DMS 273 (cell line): ENCODE measurements around the gene BRD8.
"Not testable (repeated sequence)": the region's sequence is repeated elsewhere in the genome, so short reads cannot be mapped to it uniquely, and the experiment has no call there.

Source experiments
- DNase-seq: peaks from one replicate; lab custom pipeline; 2025; ENCODE audit not compliant: unreplicated experiment; lab: John Stamatoyannopoulos, UW

The BRD8 gene, protein sequence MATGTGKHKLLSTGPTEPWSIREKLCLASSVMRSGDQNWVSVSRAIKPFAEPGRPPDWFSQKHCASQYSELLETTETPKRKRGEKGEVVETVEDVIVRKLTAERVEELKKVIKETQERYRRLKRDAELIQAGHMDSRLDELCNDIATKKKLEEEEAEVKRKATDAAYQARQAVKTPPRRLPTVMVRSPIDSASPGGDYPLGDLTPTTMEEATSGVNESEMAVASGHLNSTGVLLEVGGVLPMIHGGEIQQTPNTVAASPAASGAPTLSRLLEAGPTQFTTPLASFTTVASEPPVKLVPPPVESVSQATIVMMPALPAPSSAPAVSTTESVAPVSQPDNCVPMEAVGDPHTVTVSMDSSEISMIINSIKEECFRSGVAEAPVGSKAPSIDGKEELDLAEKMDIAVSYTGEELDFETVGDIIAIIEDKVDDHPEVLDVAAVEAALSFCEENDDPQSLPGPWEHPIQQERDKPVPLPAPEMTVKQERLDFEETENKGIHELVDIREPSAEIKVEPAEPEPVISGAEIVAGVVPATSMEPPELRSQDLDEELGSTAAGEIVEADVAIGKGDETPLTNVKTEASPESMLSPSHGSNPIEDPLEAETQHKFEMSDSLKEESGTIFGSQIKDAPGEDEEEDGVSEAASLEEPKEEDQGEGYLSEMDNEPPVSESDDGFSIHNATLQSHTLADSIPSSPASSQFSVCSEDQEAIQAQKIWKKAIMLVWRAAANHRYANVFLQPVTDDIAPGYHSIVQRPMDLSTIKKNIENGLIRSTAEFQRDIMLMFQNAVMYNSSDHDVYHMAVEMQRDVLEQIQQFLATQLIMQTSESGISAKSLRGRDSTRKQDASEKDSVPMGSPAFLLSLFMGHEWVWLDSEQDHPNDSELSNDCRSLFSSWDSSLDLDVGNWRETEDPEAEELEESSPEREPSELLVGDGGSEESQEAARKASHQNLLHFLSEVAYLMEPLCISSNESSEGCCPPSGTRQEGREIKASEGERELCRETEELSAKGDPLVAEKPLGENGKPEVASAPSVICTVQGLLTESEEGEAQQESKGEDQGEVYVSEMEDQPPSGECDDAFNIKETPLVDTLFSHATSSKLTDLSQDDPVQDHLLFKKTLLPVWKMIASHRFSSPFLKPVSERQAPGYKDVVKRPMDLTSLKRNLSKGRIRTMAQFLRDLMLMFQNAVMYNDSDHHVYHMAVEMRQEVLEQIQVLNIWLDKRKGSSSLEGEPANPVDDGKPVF

DNA sequence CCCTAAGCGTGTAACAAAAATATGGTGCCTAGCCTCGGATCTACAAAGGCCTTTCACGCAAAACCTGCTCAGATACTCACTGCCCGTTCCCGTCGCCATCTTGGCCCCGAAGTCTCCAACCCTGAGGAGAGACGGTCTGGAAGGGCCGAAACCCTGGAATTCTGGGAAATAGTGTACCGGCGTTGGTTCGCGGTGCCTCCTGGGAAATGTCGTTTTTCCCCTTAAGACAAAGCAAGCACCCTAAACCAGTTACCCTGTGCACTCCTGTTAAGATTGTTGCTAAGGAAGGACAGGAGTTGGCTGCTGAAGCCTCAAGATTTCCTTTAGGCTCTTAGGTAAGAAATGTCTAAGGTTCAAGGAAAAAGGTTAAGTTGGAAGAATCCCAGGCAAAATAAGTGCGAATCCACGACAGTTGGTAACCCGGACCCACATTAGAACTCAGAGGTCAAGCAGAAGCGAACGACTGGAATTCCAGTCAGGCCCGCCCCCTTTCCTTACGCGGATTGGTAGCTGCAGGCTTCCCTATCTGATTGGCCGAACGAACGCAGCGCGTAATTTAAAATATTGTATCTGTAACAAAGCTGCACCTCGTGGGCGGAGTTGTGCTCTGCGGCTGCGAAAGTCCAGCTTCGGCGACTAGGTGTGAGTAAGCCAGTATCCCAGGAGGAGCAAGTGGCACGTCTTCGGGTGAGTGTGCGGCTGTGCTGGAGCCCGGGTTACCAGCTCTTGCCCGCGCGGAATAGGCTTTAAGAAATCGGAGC is at the start of gene BRD8, which contains the start of gene KIF20A:
Gene BRD8 (minus strand): TSS at position 115 of the 761 bp plus-strand sequence. CDS start 16 bp downstream, at position 99.
Gene KIF20A (plus strand): TSS at position 597 of the 761 bp plus-strand sequence. CDS start 569 bp downstream, outside the sequence.
- DNase-seq = peak; percentile 98

DNA sequence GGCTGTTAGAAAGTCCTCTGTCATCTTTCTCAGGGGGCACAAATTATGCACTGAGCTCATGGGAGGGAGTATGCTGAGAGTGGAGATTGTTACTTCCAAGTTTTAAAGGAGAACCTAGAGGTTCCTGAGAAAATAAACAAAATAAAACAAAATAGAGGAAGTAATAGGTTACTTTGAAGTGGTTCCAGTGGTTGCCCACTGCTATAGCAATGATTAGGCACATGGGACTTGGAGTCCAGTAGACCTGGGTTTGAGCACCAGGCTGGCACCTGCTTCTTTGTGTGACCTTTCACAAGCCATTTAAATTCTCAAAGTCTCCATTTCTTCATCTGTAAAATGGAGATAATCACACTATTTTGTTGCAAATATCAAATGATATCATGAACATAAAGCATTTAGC is 48.5 kb upstream of the BRD8 start:
- DNase-seq = no peak

DNA sequence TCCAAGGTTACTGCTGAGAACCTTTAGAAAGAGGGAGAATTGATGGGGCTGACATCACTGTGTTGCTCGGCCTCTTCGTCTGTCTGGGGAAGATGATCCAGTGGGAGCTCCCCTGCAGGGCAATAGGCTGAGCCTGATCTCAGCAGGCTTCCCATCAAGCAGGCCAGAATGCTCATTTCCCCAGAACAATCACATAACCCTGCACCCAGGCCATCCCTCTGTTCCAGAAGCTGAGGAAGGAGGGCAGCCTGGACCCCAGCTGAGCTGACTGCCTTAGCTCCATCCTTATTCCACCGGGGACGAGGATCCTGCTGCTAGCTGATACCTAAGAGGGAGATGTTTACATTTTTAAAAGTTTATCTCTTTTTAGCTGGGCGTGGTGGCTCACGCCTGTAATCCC is 46.3 kb upstream of the BRD8 start:
- DNase-seq = no peak

DNA sequence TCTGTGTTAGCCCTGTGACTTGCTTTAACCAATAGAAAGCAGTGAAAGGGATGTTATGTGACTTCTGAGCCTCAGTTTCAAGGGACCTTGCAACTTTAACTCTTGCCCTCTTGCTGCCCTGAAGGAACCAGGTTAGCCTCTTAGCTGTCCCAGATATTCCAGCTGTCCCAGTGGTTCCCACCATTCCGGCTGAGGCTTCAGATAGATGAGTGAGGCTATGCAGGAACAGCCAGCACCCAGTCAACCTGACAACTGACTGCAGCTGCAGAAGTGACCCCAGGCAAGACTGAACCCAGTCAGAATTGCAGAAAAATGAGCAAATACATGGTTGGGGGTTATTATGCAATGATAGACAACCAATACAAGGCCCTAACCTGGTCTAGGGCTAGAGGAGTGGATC is 45.1 kb upstream of the BRD8 start:
- DNase-seq = no peak

DNA sequence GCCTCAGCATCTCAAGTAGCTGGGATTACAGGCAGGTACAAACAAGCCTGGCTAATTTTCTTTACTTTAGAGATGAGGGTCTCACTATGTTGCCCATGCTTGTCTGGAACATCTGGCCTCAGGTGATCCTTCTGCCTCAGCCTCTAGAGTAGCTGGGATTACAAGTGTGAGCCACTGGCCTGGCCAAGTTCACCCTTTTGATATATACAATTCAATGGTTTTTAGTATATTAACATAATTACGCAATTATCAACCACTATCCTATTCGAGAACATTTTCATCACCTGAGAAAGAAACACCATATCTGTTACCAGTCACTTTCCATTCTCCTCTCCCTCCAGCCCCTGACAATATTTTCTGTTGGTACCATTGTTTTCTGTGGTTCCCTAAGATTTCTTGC is 38.4 kb upstream of the BRD8 start:
- DNase-seq = no peak

DNA sequence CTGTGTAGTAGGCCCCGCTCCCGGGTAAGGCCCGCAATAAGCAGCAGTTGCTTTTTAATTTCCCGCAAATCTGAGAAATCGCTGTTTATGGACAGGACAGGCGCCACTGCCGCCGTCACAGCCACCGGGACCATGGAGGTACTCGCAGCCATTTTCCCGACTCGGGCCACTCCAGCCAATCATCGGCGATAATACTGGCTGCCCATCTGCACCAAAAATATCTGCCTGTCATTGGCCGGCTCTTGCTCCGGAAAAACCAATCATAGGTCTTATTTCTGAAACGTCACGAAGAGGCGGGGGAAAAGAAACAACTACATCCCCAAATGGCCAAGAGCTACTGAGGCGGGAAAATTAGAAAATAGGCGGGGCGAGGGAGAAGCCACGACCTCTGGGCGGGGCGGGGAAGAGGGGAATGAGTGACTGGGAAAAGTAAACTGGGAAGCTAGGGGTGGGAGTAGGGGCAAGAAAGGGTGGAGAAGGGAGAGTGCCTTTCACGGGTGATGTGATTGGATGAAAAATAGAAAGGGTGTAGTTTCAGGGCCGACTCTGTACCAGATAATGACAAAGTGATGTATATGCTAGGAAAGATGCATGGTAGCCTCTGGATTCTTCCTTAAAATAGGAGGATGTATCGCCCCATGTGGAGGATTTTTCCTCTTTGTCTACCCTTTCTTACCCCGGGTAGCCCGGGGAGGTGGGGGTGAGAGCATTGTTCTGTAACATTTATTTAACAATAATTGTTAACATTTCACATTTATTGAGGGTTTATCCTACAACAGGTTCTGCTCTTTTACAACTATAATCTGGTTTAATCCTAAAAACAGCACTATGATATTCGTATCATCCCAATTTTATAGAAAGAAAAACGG is 35.0 kb upstream of the BRD8 start, which contains the start of gene CDC23:
Gene CDC23 (minus strand): TSS at position 163 of the 869 bp plus-strand sequence. CDS start 11 bp downstream, at position 152.
- DNase-seq = peak; percentile 99

DNA sequence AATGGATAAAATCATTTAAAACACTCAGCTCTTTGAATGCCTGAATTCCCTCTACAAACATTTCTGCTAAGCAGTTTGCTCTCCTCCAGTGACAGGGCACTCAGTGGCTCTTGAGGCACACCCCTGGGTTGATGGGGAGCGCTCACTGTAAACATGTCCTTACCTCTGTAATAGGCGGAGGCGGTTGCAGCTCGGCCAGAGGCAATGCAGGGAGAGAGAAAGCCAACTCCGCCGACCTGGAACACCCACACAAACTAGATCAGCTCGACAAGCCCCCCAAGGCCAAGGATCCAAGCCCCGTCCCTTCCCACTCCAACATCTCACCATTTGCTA is 34.4 kb upstream of the BRD8 start:
- peak; percentile 58 for DNase-seq

DNA sequence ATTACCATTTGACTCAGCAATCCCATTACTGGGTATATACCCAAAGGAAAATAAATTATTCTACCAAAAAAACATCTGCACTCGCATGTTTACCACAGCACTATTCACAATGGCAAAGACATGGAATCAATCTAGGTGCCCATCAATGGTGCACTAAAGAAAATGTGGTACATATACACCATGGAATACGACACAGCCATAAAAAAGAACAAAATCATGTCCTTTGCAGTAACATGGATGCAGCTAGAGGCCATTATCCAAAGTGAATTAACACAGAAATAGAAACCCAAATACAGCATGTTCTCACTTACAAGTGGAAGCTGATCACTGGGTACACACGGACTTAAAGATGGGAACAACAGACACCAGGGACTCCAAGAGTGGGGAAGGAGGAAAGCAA is 32.6 kb upstream of the BRD8 start:
- no peak for DNase-seq

DNA sequence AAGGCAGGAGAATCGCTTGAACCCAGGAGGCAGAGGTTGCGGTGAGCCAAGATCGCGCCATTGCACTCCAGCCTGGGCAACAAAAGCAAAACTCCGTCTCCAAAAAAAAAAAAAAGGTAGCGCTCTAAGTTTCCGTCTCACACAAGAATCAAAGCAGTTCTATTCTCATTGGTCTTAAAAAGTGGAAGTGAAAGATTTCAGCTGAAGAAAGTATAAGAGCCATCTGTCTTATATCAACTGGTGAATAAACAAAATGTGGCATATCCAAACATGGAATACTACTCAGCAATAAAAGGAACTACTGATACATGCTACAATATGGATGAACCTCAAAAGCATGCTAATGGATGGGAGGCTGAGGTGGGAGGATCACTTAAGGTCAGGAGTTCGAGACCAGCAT is 15.4 kb upstream of the BRD8 start:
- not testable (repeated sequence) for DNase-seq

DNA sequence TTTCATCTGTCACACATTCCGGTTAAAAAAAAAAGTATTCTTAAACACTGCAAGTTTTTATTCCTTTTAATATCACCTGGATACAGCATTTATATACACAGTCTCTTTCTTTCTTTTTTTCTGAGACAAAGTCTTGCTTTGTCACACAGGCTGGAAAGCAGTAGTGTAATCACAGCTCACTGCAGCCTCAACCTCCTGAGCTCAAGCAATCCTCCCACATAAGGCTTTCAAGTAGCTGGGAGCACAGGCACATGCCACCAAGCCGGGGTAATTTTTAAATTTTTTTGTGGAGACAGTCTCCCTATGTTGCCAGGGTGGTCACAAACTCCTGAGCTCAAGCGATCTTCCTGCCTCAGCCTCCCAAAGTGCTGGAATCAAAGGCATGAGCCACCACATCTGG is 14.4 kb upstream of the BRD8 start:
- DNase-seq = no peak

DNA sequence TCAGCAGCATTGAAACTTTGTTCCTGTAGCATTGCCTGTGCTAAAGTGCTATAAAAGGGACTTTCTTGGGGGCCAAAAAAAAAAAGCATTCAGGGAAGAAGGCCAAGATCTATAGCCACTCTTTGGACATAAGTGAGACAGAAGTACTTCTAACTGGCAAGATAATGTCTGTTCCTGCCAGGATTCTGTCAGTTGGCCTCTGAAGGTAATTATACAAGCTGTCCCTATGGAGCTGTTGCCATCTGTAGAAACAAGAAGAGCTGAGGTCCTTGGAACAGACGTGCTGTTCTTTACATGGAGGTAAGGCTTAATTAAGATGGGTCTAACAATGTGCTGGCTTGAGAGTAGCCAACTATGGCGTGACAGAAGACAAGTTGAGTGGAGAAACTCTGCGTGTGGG is 10.2 kb upstream of the BRD8 start:
- peak; percentile 73 for DNase-seq

DNA sequence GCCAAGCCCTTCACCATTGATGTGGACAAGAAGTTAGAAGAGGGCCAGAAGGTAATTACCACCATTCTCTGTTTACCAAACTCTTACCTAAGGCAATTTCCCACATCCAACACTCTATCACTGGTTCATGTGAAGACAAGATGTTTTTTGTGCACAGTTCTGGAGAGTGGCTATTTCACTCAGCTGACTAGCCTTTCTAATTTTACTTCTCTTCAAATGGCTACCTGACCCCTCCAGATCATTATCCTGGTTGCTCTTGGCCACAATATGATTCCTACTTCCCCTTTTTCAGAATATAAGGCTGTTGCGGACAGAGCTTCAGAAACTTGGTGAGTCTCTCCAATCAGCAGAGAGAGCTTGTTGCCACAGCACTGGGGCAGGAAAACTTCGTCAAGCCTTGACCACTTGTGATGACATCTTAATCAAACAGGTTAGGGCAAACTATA is 7.6 kb upstream of the BRD8 start:
- DNase-seq = no peak

DNA sequence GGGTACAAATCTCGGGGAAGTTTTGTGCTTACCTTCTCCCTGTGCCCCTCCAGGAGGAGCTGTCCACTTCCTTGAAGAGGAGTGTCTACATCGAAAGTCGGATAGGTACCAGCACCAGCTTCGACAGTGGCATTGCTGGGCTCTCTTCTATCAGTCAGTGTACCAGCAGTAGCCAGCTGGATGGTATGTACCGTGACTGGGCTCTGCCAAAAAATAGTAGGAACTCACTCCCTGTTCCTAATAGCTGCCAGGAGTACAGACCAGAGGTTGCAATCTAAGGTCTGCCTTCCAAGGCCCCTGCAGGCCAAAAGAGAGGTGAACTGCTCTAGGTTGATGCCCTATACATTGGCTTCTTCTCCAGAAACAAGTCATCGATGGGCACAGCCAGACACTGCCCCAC is 4.4 kb upstream of the BRD8 start:
- no peak for DNase-seq

DNA sequence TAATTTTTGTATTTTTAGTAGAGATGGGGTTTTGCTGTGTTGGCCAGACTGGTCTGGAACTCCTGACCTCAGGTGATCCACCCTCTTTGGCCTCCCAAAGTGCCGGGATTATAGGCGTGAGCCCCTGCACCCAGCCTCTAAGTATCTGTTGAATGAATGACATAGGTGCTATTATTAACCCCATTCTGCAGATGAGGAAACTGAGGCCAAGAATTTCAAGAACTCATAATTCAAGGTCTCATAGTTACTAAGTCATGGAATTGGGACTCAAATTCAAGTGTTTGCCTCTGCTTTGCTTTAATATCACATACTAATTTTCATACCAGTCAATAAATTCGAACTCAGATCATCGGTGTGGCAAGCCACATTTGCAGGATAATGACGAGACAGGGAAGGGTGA is 2.4 kb upstream of the BRD8 start:
- DNase-seq = no peak

DNA sequence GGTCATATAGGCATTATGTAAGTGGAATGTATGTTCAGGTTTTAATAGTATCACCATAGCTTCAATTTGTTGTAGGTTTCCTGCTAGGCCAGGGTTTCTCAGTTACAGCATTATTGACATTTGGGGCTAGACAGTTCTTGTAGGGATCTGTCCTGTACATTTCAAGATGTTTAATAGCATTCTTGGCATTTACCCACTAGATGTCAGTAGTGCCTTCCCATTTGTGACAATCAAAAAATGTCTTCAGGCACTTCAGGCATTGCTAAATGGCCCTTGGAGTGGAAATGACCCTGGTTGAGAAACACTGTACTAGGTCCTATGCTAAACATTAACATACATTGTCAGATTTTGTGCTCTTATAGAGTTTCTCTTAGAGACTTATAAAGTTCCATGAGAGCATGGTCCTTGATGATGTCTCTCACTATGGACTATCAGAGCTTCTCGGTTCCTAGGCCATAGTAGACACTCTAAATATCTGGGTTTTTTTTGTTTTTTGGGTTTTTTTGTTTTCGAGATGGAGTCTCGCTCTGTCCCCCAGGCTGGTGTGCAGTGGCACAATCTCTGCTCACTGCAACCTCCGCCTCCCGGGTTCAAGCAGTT is 1.9 kb upstream of the BRD8 start:
- DNase-seq = peak; percentile 81

DNA sequence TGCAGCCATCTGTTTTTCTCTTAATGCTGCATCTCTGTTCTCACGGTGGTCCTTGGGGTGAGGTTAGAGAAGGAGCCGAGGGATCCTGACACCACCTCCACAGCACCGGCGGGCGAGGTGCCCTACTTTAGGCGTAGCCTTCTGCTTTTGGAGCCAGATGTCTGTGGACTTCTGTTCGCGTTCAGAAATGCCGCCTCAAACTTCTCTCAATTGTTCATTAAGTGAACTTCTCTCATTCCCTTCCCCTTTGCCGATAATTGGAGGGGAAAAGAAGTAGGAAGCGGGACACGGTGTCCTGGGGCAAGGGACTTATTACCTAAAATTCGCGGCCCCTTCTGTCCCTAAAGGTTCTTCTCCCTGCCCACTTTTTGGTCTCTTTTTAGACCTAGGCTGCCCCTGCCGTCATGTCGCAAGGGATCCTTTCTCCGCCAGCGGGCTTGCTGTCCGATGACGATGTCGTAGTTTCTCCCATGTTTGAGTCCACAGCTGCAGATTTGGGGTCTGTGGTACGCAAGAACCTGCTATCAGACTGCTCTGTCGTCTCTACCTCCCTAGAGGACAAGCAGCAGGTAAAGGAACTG is 937 bp upstream of the BRD8 start:
- DNase-seq = peak; percentile 60

DNA sequence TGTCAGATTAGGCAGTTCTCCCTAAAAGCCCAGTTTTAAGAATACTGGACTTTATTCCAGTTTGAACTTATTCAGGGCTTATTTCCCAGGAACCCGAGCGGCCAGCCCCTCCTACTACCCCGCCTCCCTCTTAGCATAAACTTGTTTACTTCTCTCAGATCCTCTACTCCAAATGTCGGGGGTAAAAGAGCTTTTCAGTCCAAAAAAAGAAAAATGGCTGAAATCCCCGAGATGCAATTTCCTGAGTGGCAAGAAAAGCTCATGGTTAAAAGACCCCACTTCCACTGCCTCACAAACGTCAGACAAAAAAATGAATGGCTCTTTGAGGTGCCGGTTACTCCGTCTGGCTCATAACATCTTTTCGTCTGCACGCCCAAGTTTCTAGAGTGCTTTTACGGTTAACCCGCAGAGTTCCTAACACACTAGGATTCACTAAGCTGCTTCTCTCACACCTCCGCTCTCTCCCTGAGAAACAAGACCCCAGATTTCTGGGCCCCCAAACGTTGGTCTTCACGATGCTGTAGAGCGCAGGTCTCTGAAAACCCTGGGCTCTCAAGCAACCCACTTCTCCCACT is 402 bp downstream of the BRD8 start:
- DNase-seq = peak; percentile 52

DNA sequence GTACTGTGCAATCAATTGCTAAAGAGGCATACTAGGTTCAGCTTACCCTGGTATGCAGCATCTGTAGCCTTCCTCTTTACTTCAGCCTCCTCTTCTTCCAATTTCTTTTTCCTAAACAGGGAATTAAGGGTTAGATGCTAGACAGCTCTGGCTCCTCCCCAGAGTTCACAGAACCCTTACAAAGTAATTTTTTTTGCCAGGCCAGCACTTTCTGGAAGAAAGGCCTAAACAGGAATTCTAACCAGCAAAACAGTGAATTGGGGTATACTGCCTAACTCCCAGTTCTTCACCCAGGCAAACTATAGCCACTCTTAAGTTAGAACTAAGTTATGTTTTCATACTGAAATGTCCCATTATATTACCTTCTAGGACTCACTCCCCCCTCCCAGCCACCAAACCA is 8.1 kb downstream of the BRD8 start:
- DNase-seq = no peak
